HepG2 (cell line): ENCODE measurements around the gene NEDD8. TPM values are rescaled to one million over a fixed set of nuclear protein-coding genes. Genes with fewer than 3 reads are reported as not detected.

ENCODE experiments used
- ATAC-seq: fragments of 200-7000 bp; cut with Tn5 transposase; 3 replicates; pipeline ENCODE4 v1.9.1; 2020; ENCODE audit warnings: mild to moderate bottlenecking, moderate library complexity
- BruUV-seq: library from RNA; stranded (reverse); fragments of 400-500 nt; replicated peaks from 2 replicates; lab custom pipeline; 2021; lab: Mats Ljungman, UMichigan
- CTCF ChIA-PET: fragments of 300-600 bp; formaldehyde crosslinking; extraction: SDS; loops from one replicate; lab custom pipeline; 2021; ENCODE audit warnings: low total read pairs, inconsistent platforms, low intra/inter-chr PET ratio; lab: Yijun Ruan, JAX
- POLR2A ChIA-PET: fragments of 350-600 bp; sonication (Branson Sonifier 250); formaldehyde crosslinking; loops from one replicate; lab custom pipeline; 2020; ENCODE audit warnings: antibody characterized with exemption, inconsistent platforms; lab: Yijun Ruan, JAX
- DNase-seq: peaks from one replicate; pipeline ENCODE4 v3.0.0-alpha.2; 2015; ENCODE audit warnings: low spot score
- FAIRE-seq: peaks from 3 replicates; lab custom pipeline; 2011; peaks lifted over from hg19 to GRCh38; lab: Jason Lieb, UNC
- H2AFZ ChIP-seq: one replicate; pipeline ENCODE4 v1.6.1; 2011; ENCODE audit warnings: low read length, inconsistent platforms
- H3K27ac ChIP-seq: fragments of 300-600 bp; 3 replicates; pipeline ENCODE4 v1.8.0; 2011; ENCODE audit warnings: mixed run types, mild to moderate bottlenecking, mixed read lengths, low read length, inconsistent platforms; ENCODE audit not compliant: insufficient read depth; ENCODE audit errors: extremely low read length
- H3K27me3 ChIP-seq, 2 experiments: fragments of 200-600 bp in 1 of 2; 2 replicates in 1 of 2; 3 replicates in 1 of 2; pipeline versions ENCODE4 v1.6.0 to v1.8.0; 2011; ENCODE audit warnings: low read length in 2 of 2, mild to moderate bottlenecking in 2 of 2, moderate library complexity in 2 of 2, inconsistent platforms in 1 of 2; ENCODE audit not compliant: insufficient read depth in 2 of 2, control insufficient read depth in 1 of 2
- H3K36me3 ChIP-seq, 2 experiments: fragments of 200-600 bp in 1 of 2; replicated peaks in 1 of 2; 2 replicates in 1 of 2; 3 replicates in 1 of 2; pipeline versions ENCODE4 v1.5.1 to v1.8.0; 2011; ENCODE audit warnings: low read length in 2 of 2, inconsistent platforms in 1 of 2; ENCODE audit not compliant: insufficient read depth in 2 of 2, control insufficient read depth in 1 of 2
- H3K4me1 ChIP-seq: 2 replicates; pipeline ENCODE4 v1.5.1; 2012; ENCODE audit warnings: low read length, inconsistent platforms; ENCODE audit not compliant: insufficient read depth
- H3K4me2 ChIP-seq: 2 replicates; pipeline ENCODE4 v1.6.0; 2011; ENCODE audit warnings: low read depth, low read length, inconsistent platforms
- H3K4me3 ChIP-seq, 3 experiments: fragments of 200-600 bp in 1 of 3; sonication (generic), shearing (Covaris generic) in 1 of 3; replicated peaks in 1 of 3; 2 replicates each; pipeline ENCODE4 v1.5.1; 2011 to 2016; ENCODE audit warnings: low read length in 3 of 3, inconsistent platforms in 2 of 3, low read depth in 2 of 3, mild to moderate bottlenecking in 2 of 3, control low read depth in 1 of 3, mixed read lengths in 1 of 3; ENCODE audit not compliant: insufficient read depth in 1 of 3
- H3K79me2 ChIP-seq: one replicate; pipeline ENCODE4 v1.6.1; 2011; ENCODE audit warnings: low read length, inconsistent platforms; ENCODE audit not compliant: insufficient read depth
- H3K9ac ChIP-seq: 2 replicates; pipeline ENCODE4 v1.6.0; 2011; ENCODE audit warnings: mild to moderate bottlenecking, low read depth, low read length, inconsistent platforms; ENCODE audit not compliant: insufficient read depth
- H3K9me3 ChIP-seq: 2 replicates; pipeline ENCODE4 v1.5.1; 2012; ENCODE audit warnings: mild to moderate bottlenecking, low read length
- H4K20me1 ChIP-seq: 2 replicates; pipeline ENCODE4 v1.6.0; 2011; ENCODE audit warnings: inconsistent platforms, mild to moderate bottlenecking, low read length, moderate library complexity; ENCODE audit not compliant: insufficient read depth
- CBFB ChIP-seq: sonication (generic); formaldehyde crosslinking; IDR thresholded peaks from 2 replicates; pipeline ENCODE4 v1.4.0; 2020; ENCODE audit warnings: missing genetic modification reagents
- CREB1 ChIP-seq, 2 experiments: fragments of 450-650 bp in 1 of 2; IDR thresholded peaks; 2 replicates each; pipeline ENCODE4 v1.6.1; 2016 to 2017; ENCODE audit warnings: control low read depth in 1 of 2, mild to moderate bottlenecking in 1 of 2, missing compliant biosample characterization in 1 of 2, missing genetic modification characterization in 1 of 2
- HDAC1 ChIP-seq: sonication (generic); formaldehyde crosslinking; IDR thresholded peaks from 2 replicates; pipeline ENCODE4 v1.5.1; 2020; ENCODE audit warnings: mild to moderate bottlenecking, missing genetic modification reagents
- HES4 ChIP-seq: sonication (generic); formaldehyde crosslinking; IDR thresholded peaks from 2 replicates; pipeline ENCODE4 v1.9.0; 2021; ENCODE audit warnings: mild to moderate bottlenecking, missing genetic modification reagents, borderline replicate concordance
- HMG20A ChIP-seq: IDR thresholded peaks from 2 replicates; pipeline ENCODE4 v1.6.1; 2016; ENCODE audit warnings: borderline replicate concordance
- HNRNPK ChIP-seq: fragments of 200-400 bp; formaldehyde crosslinking; IDR thresholded peaks from 2 replicates; pipeline ENCODE4 v1.6.1; 2018; ENCODE audit warnings: low read length, low read depth, moderate library complexity, mild to moderate bottlenecking; ENCODE audit not compliant: poor library complexity, severe bottlenecking
- IRX3 ChIP-seq: sonication (generic); formaldehyde crosslinking; IDR thresholded peaks from 2 replicates; pipeline ENCODE4 v1.8.1; 2023; ENCODE audit warnings: mild to moderate bottlenecking, low read depth, missing genetic modification reagents, borderline replicate concordance
- NCOA1 ChIP-seq: sonication (generic); formaldehyde crosslinking; IDR thresholded peaks from 2 replicates; pipeline ENCODE4 v1.9.0; 2021; ENCODE audit warnings: missing genetic modification reagents
- PHF5A ChIP-seq: IDR thresholded peaks from one replicate; pipeline ENCODE4 v1.6.1; 2018; ENCODE audit warnings: low read depth, missing genetic modification reagents; ENCODE audit not compliant: unreplicated experiment
- RFXAP ChIP-seq: sonication (generic); formaldehyde crosslinking; IDR thresholded peaks from 2 replicates; pipeline ENCODE4 v1.4.0; 2020; ENCODE audit warnings: missing genetic modification reagents, borderline replicate concordance
- SATB2 ChIP-seq: sonication (generic); formaldehyde crosslinking; IDR thresholded peaks from 2 replicates; pipeline ENCODE4 v1.5.0; 2020; ENCODE audit warnings: missing genetic modification reagents
- SP1 ChIP-seq, 2 experiments: fragments of 450-650 bp in 1 of 2; sonication (generic) in 1 of 2; formaldehyde crosslinking in 1 of 2; IDR thresholded peaks; 2 replicates each; pipeline versions ENCODE4 v1.4.0 to v1.6.1; 2016 to 2020; ENCODE audit warnings: missing genetic modification reagents in 1 of 2
- TAF1 ChIP-seq: sonication (generic); formaldehyde crosslinking; IDR thresholded peaks from 2 replicates; pipeline ENCODE4 v1.4.0; 2020; ENCODE audit warnings: missing genetic modification reagents
- TGIF2 ChIP-seq: IDR thresholded peaks from 2 replicates; pipeline ENCODE4 v1.6.1; 2016; ENCODE audit warnings: control low read depth, missing compliant biosample characterization
- ZFAT ChIP-seq: sonication (generic); formaldehyde crosslinking; conservative IDR thresholded peaks from 2 replicates; pipeline ENCODE4 v1.8.1; 2023; ENCODE audit warnings: missing genetic modification reagents, inconsistent platforms
- ZKSCAN8 ChIP-seq: IDR thresholded peaks from 2 replicates; pipeline ENCODE4 v1.6.1; 2016; ENCODE audit warnings: borderline replicate concordance, missing genetic modification reagents, missing compliant biosample characterization
- ZNF296 ChIP-seq: sonication (generic); formaldehyde crosslinking; conservative IDR thresholded peaks from 2 replicates; pipeline ENCODE4 v1.5.0; 2020; ENCODE audit warnings: mild to moderate bottlenecking, missing genetic modification reagents
- ZNF431 ChIP-seq: sonication (generic); formaldehyde crosslinking; IDR thresholded peaks from 2 replicates; pipeline ENCODE4 v1.9.0; 2022; ENCODE audit warnings: missing genetic modification reagents, low read depth, mild to moderate bottlenecking, borderline replicate concordance
- ZNF441 ChIP-seq: sonication (generic); formaldehyde crosslinking; IDR thresholded peaks from 2 replicates; pipeline ENCODE4 v1.7.0; 2021; ENCODE audit warnings: missing genetic modification reagents, borderline replicate concordance
- ZNF446 ChIP-seq: sonication (generic); formaldehyde crosslinking; IDR thresholded peaks from 2 replicates; pipeline ENCODE4 v1.5.0; 2020; ENCODE audit warnings: mild to moderate bottlenecking, missing genetic modification reagents
- ZNF547 ChIP-seq: sonication (generic); formaldehyde crosslinking; IDR thresholded peaks from 2 replicates; pipeline ENCODE4 v1.5.1; 2020; ENCODE audit warnings: mild to moderate bottlenecking, missing genetic modification reagents
- ZNF615 ChIP-seq: sonication (generic); formaldehyde crosslinking; IDR thresholded peaks from 2 replicates; pipeline ENCODE4 v1.5.0; 2020; ENCODE audit warnings: mild to moderate bottlenecking, missing genetic modification reagents, borderline replicate concordance
- ZNF773 ChIP-seq: sonication (generic); formaldehyde crosslinking; IDR thresholded peaks from 2 replicates; pipeline ENCODE4 v1.4.0; 2020; ENCODE audit warnings: missing genetic modification reagents, borderline replicate concordance
- ZNF841 ChIP-seq: sonication (generic); formaldehyde crosslinking; IDR thresholded peaks from 2 replicates; pipeline ENCODE4 v1.8.1; 2023; ENCODE audit warnings: missing genetic modification reagents, borderline replicate concordance
- ZSCAN22 ChIP-seq: sonication (generic); formaldehyde crosslinking; IDR thresholded peaks from 2 replicates; pipeline ENCODE4 v1.4.0; 2020; ENCODE audit warnings: mild to moderate bottlenecking, missing genetic modification reagents
- WGBS: methylation state at CpG from one replicate; pipeline ENCODE4 v1.1.6; 2017; ENCODE audit warnings: low lambda C conversion rate; 5-methylcytosine and 5-hydroxymethylcytosine counted together
- in situ Hi-C: cut with HindIII; loops from 2 replicates; pipeline ENCODE4 v1.10.0; 2017; ENCODE audit warnings: low pct_unique_long_range_greater_than_20kb; ENCODE audit not compliant: extremely low pct_ligation_motif_present
- intact Hi-C: fragments of 100-400 bp; cut with micrococcal nuclease; formaldehyde crosslinking; loops from one replicate; pipeline ENCODE4 v1.10.0; 2022; ENCODE audit not compliant: unreplicated experiment
- polyA plus RNA-seq, 8 experiments: library from polyadenylated mRNA; depleted of rRNA in 3 of 8; stranded (reverse) in 7 of 8; unstranded in 1 of 8; fragments of >200 nt; fragmentation: Illumina TruSeq in 4 of 8; extraction: Trizol in 4 of 8; gene quantifications; 2 replicates each; pipeline versions ENCODE4 v1.2.1 to v1.2.3, GENCODE V29; 2011 to 2016; ENCODE audit warnings: low read depth in 4 of 8, missing spikeins in 1 of 8, mixed read lengths in 1 of 8; ENCODE audit not compliant: insufficient read depth in 1 of 8
- total RNA-seq, 5 experiments: library from RNA; depleted of rRNA; stranded (reverse); fragments of >200 nt; fragmentation: Illumina TruSeq; extraction: Trizol; gene quantifications; 2 replicates each; pipeline ENCODE4 v1.2.3, GENCODE V29; 2016; ENCODE audit warnings: low read depth in 1 of 5
- TF ChIP-seq, protein P1 (sequence below): sonication (generic); formaldehyde crosslinking; IDR thresholded peaks from 2 replicates; pipeline ENCODE4 v1.8.1; 2023; ENCODE audit warnings: mild to moderate bottlenecking, missing genetic modification reagents, borderline replicate concordance

Gene NEDD8
- total and polyA plus RNA-seq, 2 of the 13 experiments (the other 11 are each of a cell fraction or from before 2014, with no cell fraction given) = 535 to 713 TPM

DNA sequence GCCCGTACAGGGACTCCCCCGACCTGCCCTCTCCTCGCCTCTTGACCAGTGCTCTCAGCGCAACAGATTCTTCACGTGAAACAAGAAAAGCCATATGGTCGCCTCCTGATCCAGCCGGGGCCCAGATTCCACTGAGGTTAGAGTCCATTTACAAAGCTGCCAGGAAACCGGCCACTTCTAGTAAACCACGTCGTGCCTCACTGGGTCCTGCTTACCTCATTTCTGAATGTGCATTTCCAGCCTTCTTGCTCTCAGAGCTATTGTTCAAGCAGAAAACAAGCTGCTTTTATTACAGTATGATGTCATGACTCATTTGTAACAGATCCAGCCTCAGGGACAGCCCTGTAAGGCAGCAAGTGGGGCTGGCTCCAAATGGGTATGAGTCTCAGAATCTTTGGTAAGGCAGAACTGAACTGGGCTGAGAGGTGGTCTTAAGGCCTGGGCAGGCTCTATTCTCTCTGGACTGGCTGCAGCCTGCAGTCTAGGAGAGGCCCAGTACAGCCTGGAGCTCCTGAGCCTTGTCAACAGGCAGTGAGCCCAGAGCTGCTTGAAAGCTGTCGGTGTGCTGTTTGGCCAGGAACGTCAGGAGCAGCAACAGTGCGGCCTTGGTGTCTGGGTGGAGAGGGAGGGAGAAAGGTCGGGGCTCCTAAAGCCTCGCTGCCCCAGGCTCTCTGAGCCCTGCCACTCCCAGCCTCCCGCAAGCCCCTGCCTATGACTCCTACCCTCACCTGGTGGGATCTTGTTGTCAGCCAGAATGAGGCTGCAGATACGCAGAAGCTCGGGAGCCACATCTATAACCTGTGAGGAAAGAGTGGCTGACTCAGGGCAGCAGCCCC is 52.0 kb downstream of the NEDD8 start:
- Histone ChIP-seq H3K4me1 (no peaks in the 10 kb centered on the region), H3K27ac (no peak overlapping the region), H3K4me2 (no peak overlapping the region), H3K79me2 (no peaks in the 10 kb centered on the region), H2AFZ (no peak overlapping the region), H4K20me1 (no peaks in the 10 kb centered on the region), H3K9me3 (no peaks in the 10 kb centered on the region), H3K9ac (no peak overlapping the region), H3K27me3 (no peaks in the 10 kb centered on the region), H3K4me3 (no peak overlapping the region), H3K36me3 (peaks cover 69 to 75% of the 10 kb centered on the region in 2 experiments)
- no peak for FAIRE-seq
- CTCF ChIA-PET = no interaction called here
- in situ Hi-C loops = no loop called here
- ATAC-seq = no peak
- no TSS peak for BruUV-seq
- POLR2A ChIA-PET = interaction anchor here (0.8 to 8.1 kb wide), 14 partner anchors 8 to 129 kb away, joined by 3 to 65 read pairs (median 6); partner anchors contain the start of genes CARMIL3, CHMP4A, DCAF11 and EMC9
- no peak for DNase-seq
- WGBS = 96% methylated on average over 18 of the region's 18 CpGs
- intact Hi-C loops = no loop called here
- TF ChIP-seq PHF5A (no peak), HMG20A (CRISPR knock-in tag) (no peak), CREB1 (IDR thresholded peaks at IDR 0.05) (0 out of 2 replicates have a peak, but pooled peaks have one; percentile 24), CREB1 (CRISPR knock-in tag; IDR thresholded peaks at IDR 0.05) (no peak), ZSCAN22 (CRISPR knock-in tag) (no peak), CBFB (CRISPR knock-in tag) (no peak), RFXAP (CRISPR knock-in tag) (no peak), ZNF773 (CRISPR knock-in tag) (no peak), NCOA1 (peak; percentile 32; the same call in 1 of the 2 replicates), TGIF2 (CRISPR knock-in tag) (no peak), ZNF441 (CRISPR knock-in tag) (no peak), HES4 (0 out of 2 replicates have a peak, but pooled peaks have one; percentile 22), ZNF615 (CRISPR knock-in tag) (no peak), IRX3 (CRISPR knock-in tag) (no peak), TAF1 (no peak), ZNF446 (peak; percentile 23; the same call in 1 of the 2 replicates), HNRNPK (no peak), ZNF841 (no peak), ZNF431 (CRISPR knock-in tag) (0 out of 2 replicates have a peak, but pooled peaks have one; percentile 27), SATB2 (CRISPR knock-in tag) (no peak), ZFAT (CRISPR knock-in tag) (no peak), ZKSCAN8 (CRISPR knock-in tag) (no peak), HDAC1 (CRISPR knock-in tag) (no peak), SP1 (IDR thresholded peaks at IDR 0.05) (no peak), SP1 (CRISPR knock-in tag; IDR thresholded peaks at IDR 0.05) (no peak), ZNF547 (no peak), ZNF296 (CRISPR knock-in tag) (no peak)
- TF ChIP-seq, protein P1, sequence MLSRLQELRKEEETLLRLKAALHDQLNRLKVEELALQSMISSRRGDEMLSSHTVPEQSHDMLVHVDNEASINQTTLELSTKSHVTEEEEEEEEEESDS (CRISPR knock-in tag) = no peak
